Measurements from ENCODE around the gene CEP128.

DNA sequence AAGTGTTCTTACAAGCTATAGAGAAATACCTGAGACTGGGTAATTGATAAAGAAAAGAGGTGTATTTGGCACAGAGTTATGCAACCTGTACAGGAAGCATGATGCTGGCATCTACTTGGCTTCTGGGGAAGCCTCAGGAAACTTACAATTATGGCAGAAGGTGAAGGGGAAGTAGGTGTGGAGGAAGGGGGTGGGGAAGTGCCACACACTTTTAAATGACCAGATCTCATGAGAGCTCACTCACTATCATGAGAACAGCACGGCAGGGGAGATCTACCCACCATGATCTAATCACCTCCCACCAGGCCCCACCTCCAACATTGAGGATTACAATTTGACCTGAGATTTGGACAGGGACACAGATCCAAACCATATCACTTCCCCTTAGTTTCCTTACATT is 46.7 kb upstream of the CEP128 start:
- TF ChIP-seq, protein P1, sequence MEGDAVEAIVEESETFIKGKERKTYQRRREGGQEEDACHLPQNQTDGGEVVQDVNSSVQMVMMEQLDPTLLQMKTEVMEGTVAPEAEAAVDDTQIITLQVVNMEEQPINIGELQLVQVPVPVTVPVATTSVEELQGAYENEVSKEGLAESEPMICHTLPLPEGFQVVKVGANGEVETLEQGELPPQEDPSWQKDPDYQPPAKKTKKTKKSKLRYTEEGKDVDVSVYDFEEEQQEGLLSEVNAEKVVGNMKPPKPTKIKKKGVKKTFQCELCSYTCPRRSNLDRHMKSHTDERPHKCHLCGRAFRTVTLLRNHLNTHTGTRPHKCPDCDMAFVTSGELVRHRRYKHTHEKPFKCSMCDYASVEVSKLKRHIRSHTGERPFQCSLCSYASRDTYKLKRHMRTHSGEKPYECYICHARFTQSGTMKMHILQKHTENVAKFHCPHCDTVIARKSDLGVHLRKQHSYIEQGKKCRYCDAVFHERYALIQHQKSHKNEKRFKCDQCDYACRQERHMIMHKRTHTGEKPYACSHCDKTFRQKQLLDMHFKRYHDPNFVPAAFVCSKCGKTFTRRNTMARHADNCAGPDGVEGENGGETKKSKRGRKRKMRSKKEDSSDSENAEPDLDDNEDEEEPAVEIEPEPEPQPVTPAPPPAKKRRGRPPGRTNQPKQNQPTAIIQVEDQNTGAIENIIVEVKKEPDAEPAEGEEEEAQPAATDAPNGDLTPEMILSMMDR (IDR thresholded peaks at IDR 0.05; ENCODE audit: low read depth, low read length, poor library complexity, severe bottlenecking): no peak
- TF ChIP-seq EZH2phosphoT487 (IDR thresholded peaks at IDR 0.05; ENCODE audit: borderline replicate concordance, low read length): no peak
